Neuron (in vitro differentiated cells): ENCODE measurements around the gene CIC.

Experiments used
- H2AFZ ChIP-seq: one replicate; pipeline ENCODE4 v1.6.1; 2013; ENCODE audit warnings: low read depth, mild to moderate bottlenecking, inconsistent platforms, low read length, moderate library complexity
- H3K27me3 ChIP-seq: one replicate; pipeline ENCODE4 v1.6.1; 2013; ENCODE audit warnings: low read length; ENCODE audit not compliant: insufficient read depth
- H3K36me3 ChIP-seq: one replicate; pipeline ENCODE4 v1.6.1; 2013; ENCODE audit warnings: low read length; ENCODE audit not compliant: insufficient read depth
- H3K4me1 ChIP-seq: one replicate; pipeline ENCODE4 v1.6.1; 2013; ENCODE audit warnings: low read length; ENCODE audit not compliant: insufficient read depth
- H3K4me3 ChIP-seq: 2 replicates; pipeline ENCODE4 v1.5.1; 2013; ENCODE audit warnings: mild to moderate bottlenecking, low read length, moderate library complexity
- H3K9me3 ChIP-seq: one replicate; pipeline ENCODE4 v1.6.1; 2013; ENCODE audit warnings: low read length

Gene CIC

DNA sequence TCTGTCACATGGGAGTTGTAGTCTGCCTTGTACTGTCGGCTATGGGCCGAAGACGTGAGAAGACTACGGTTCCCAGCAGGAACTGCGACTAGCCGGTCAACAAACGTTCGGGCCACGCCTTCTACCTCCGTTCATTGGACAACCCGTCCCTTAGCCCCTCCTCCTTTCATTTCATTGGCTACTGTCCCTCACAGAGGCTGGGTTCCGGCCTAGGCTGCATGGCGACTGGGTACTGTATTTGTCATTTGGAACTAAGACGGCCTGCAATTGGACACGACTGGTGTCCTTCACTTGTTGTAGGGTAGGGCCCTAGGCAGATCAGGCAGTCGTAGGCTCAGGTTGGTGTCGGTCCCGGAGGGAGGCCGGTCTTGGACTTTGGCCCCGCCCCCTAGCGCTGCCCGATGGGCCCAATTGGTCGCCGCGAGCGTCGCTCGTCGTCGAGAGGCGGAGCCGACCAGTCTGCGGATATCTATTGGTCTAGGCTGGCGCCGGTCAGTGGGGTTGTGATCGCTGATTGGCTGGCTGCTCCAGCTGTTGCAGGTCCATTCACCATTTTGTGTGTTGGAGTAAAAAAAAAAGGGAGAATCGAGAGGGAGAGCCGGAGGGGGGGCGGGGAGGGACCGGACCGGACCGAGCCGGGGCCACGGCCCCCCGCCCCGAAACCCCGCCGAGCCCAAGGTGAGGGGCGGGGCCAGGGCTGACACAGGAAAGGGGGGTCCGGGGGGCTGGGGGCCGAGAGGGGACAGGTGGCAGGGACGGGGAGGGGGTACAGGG is at the start of gene CIC:
Gene CIC, plus strand, starts transcription at position 549 of the 774 bp plus-strand sequence. CDS start 2,532 bp downstream, outside the sequence.
- Histone ChIP-seq H2AFZ (peak within 1 kb of the TSS; percentile 83), H3K4me3 (peak within 1 kb of the TSS; percentile 69), H3K4me1 (peaks cover 23% of the 10 kb centered on the region), H3K27me3 (no peaks in the 10 kb centered on the region), H3K9me3 (no peaks in the 10 kb centered on the region), H3K36me3 (peaks cover 12% of the 10 kb centered on the region)

DNA sequence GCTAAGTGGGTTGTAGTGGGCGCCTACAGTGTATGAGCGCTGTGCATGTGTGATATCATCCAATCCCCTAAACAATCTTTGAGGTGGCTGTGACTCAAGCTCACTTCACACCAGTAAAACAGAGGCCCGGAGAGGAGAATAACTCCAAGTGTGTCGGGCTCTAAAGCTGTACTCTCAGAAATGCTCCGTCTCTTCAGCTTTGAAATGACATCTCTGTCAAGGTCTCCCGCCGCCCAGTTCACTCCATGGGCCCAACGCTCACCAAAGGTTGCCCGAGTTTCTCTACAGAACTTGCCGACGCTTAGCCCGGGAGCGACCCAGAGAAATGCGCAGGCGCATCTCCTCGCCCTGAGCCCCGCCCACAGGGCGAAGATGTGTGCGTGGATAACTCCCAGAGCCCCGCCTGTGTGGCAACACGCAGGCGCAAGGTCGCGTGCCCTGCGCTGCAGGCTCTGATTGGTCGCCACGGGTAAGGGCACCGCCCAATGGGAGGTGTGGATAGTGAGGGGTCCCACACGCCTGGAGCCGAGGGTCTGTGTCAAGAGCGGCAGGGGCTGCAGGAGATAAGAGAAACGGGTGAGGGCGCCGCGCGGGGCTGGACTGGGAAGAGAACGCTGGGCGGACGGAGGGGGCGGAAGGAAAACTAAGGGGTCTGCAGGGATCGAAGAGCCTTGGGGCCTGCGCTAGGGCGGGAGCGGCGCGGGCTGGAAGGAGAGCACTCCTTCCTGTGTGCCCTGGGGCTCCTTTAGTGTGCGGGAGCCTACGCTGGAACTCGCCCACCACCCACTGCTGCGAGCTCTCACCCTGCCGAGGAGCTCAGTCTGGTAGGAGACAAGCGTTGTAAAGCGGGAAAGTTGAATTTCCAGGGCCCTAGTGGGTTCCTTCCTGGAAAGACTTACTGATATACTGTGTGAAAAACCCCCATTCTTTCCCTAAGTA is 49.0 kb upstream of the CIC start, which contains the start of gene ZNF526:
Gene ZNF526, plus strand, starts transcription at position 501 of the 939 bp plus-strand sequence. CDS start 4,092 bp downstream, outside the sequence.
- H3K4me3 ChIP-seq, result peak within 1 kb of the TSS; percentile 87
- H3K27me3 ChIP-seq, result no peaks in the 10 kb centered on the region
- no peaks in the 10 kb centered on the region for H3K9me3 ChIP-seq
- H3K36me3 ChIP-seq, result peaks cover 13% of the 10 kb centered on the region
- H2AFZ ChIP-seq, result peak within 1 kb of the TSS; percentile 41
- peaks cover 30% of the 10 kb centered on the region for H3K4me1 ChIP-seq

GRCh38 chr19:42220751-42221097 is 48.3 kb upstream of the CIC start:
- H2AFZ ChIP-seq, result peak overlapping the region; percentile 41
- no peaks in the 10 kb centered on the region for H3K27me3 ChIP-seq
- peaks cover 17% of the 10 kb centered on the region for H3K36me3 ChIP-seq
- peaks cover 29% of the 10 kb centered on the region for H3K4me1 ChIP-seq
- no peaks in the 10 kb centered on the region for H3K9me3 ChIP-seq
- peak overlapping the region; percentile 87 for H3K4me3 ChIP-seq

GRCh38 chr19:42224940-42225717 is 43.9 kb upstream of the CIC start:
- peaks cover 45% of the 10 kb centered on the region for H3K36me3 ChIP-seq
- no peak overlapping the region for H2AFZ ChIP-seq
- peaks cover 7% of the 10 kb centered on the region for H3K4me1 ChIP-seq
- no peak overlapping the region for H3K4me3 ChIP-seq
- no peaks in the 10 kb centered on the region for H3K27me3 ChIP-seq
- no peaks in the 10 kb centered on the region for H3K9me3 ChIP-seq

GRCh38 chr19:42225718-42226292 is 43.2 kb upstream of the CIC start:
- Histone ChIP-seq H2AFZ (no peak overlapping the region), H3K36me3 (peaks cover 50% of the 10 kb centered on the region), H3K27me3 (no peaks in the 10 kb centered on the region), H3K4me3 (no peak overlapping the region), H3K4me1 (peaks cover 6% of the 10 kb centered on the region), H3K9me3 (no peaks in the 10 kb centered on the region)

DNA sequence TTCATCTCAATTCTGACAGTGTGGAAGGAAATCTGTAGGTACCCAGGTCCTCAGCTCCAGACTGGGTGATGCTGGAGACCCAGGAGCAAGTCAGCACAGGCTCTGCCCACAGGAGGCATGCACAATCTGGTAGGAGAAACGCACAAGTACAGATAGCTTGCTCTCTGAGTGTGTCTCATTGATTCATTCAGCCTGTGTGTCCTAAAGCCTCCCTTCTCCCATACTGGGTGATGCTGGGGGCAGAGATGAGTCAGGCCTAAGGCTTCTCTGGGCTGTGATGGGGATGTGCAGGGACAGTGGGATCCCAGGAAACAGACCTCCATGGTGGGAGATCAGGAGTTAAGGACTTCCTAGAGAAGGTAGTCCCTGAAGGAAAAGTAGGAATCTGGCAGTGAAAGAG is 42.2 kb upstream of the CIC start:
- no peak overlapping the region for H2AFZ ChIP-seq
- H3K9me3 ChIP-seq, result no peaks in the 10 kb centered on the region
- no peaks in the 10 kb centered on the region for H3K4me1 ChIP-seq
- peaks cover 59% of the 10 kb centered on the region for H3K36me3 ChIP-seq
- H3K4me3 ChIP-seq, result no peak overlapping the region
- no peaks in the 10 kb centered on the region for H3K27me3 ChIP-seq

- Histone ChIP-seq H3K9me3 (no peaks in the 10 kb centered on the region), H3K4me3 (no peak overlapping the region), H2AFZ (no peak overlapping the region), H3K36me3 (peaks cover 77% of the 10 kb centered on the region), H3K4me1 (no peaks in the 10 kb centered on the region), H3K27me3 (no peaks in the 10 kb centered on the region)
These were observed 40.4 kb upstream of the CIC start for GRCh38 chr19:42228641-42229040.

DNA sequence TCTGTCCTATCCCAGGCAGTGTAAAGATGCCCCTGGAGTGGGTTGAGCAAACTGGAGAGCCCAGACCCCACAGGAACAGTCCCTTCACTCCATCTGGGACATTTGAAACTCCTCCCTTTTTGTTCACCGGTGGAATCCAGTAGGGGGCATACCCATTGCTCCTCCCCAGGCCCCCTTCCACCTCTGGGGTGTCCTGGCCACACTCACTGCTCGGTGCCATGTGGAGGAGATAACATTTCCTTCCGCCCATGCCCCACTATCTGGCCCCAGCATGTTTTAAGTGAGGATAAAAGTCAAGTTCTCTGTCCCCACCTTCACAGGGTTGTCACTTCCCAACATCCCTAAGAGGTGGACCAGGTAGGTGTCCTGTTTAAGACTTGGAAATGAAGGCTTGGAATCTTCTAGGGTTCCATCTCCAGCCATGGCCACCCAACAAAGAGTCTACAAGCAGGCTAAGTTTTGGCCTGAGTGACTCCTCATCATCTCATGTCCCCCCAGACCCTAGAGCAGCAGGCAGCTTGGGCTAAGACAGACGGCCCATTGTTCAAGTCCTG is 39.7 kb upstream of the CIC start:
- H3K27me3 ChIP-seq, result no peaks in the 10 kb centered on the region
- no peak overlapping the region for H2AFZ ChIP-seq
- H3K4me1 ChIP-seq, result no peaks in the 10 kb centered on the region
- peaks cover 80% of the 10 kb centered on the region for H3K36me3 ChIP-seq
- H3K4me3 ChIP-seq, result no peak overlapping the region
- H3K9me3 ChIP-seq, result no peaks in the 10 kb centered on the region

DNA sequence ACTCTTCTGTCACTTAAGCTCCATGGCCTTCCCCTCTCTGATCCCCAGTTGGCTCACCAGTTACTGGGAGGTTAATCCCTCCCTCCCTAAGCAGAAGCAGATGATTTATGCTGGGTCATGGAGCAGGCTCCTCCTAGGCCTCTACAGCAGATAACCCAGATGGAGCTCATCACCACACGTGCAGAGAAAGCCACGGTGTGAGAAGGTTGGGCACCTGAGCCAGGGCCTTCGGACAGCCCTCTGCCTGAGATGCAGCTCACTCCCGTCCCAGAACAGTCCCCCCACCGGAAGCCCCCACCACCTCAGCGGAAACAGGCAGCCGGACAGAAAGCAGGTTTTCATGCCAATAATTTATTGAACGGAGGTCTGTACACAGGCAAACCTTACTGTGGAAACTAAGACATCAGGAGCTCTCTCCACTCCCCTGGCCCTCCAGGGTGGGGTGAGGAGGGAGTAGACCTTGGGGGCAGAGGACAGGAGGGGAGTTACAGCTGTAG is 39.1 kb upstream of the CIC start:
- Histone ChIP-seq H3K36me3 (peaks cover 79% of the 10 kb centered on the region), H3K27me3 (no peaks in the 10 kb centered on the region), H2AFZ (no peak overlapping the region), H3K4me1 (no peaks in the 10 kb centered on the region), H3K4me3 (no peak overlapping the region), H3K9me3 (no peaks in the 10 kb centered on the region)

DNA sequence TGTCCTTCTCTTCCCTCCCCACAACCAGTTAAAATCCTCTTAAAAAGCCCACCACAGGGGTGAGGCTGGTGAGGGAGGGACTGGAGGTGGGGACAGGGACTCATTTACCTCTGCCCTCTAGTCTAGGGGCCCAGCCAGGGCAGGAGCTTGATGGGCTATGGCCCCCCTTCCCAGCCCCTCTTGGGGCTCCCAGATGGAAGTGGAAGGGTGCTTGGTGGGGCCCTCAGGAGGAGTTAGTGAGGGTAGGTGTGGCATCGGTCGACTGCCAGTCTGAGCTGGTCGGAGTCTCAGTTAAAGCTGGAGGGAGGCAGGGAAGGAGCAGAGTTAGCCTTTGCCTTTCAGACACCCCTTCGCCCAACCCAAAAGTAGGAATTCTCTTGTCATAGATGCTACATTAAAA is 38.5 kb upstream of the CIC start:
- Histone ChIP-seq H3K36me3 (peaks cover 80% of the 10 kb centered on the region), H3K4me3 (no peak overlapping the region), H2AFZ (no peak overlapping the region), H3K9me3 (no peaks in the 10 kb centered on the region), H3K4me1 (no peaks in the 10 kb centered on the region), H3K27me3 (no peaks in the 10 kb centered on the region)

- Histone ChIP-seq H3K27me3 (no peaks in the 10 kb centered on the region), H3K9me3 (no peaks in the 10 kb centered on the region), H3K4me1 (no peaks in the 10 kb centered on the region), H3K36me3 (peaks cover 75% of the 10 kb centered on the region), H2AFZ (no peak overlapping the region), H3K4me3 (no peak overlapping the region)
These were observed 36.6 kb upstream of the CIC start for GRCh38 chr19:42232435-42232834.

- Histone ChIP-seq H3K27me3 (no peaks in the 10 kb centered on the region), H3K4me1 (no peaks in the 10 kb centered on the region), H2AFZ (no peak overlapping the region), H3K4me3 (no peak overlapping the region), H3K9me3 (no peaks in the 10 kb centered on the region), H3K36me3 (peaks cover 75% of the 10 kb centered on the region)
These were observed 35.9 kb upstream of the CIC start for GRCh38 chr19:42233106-42233505.
